Fibroblast of villous mesenchyme (primary cell): ENCODE data around the gene RPA3. TPM values are rescaled to one million over a fixed set of nuclear protein-coding genes. Genes with fewer than 3 reads are reported as not detected.

Experiments
- DNase-seq: peaks from one replicate; pipeline ENCODE4 v3.0.0-alpha.2; 2010; ENCODE audit warnings: low read depth
- H3K4me3 ChIP-seq: 2 replicates; pipeline ENCODE4 v1.5.1; 2011; ENCODE audit warnings: low read depth, mild to moderate bottlenecking, low read length
- total RNA-seq: library from RNA; depleted of rRNA; stranded (reverse); fragments of >200 nt; gene quantifications from 2 replicates; pipeline ENCODE4 v1.2.3, GENCODE V29; 2012
- TF ChIP-seq, protein P1 (sequence below): IDR thresholded peaks from 2 replicates; pipeline ENCODE4 v1.5.1; 2012; ENCODE audit warnings: low read depth, mild to moderate bottlenecking, low read length; ENCODE audit not compliant: insufficient read depth

The RPA3 gene
- 24.6 and 25.8 TPM in 2 replicates for total RNA-seq

DNA sequence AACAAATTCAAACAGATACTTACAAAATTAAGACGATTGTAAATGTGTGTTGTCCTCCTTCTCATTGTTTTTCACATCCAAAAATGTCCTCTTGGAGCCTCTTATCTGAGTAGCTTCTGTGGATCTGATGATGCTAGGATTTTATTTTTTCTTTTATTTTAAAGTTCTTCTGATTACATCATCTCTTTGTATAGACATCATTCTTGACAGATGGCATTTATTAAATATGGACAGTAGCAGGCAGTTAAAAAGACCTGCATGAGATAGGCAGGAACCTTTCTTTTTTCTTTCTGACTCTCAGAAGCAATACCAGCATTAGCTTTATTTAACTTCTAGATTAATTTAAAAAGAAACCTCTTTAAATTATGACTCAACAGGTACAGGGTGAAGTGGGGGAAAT, at the start of gene RPA3:
Gene RPA3, minus strand, starts transcription at position 116 of the 400 bp plus-strand sequence. CDS start 78,189 bp downstream, outside the sequence.
- no peak within 1 kb of the TSS for H3K4me3 ChIP-seq

DNA sequence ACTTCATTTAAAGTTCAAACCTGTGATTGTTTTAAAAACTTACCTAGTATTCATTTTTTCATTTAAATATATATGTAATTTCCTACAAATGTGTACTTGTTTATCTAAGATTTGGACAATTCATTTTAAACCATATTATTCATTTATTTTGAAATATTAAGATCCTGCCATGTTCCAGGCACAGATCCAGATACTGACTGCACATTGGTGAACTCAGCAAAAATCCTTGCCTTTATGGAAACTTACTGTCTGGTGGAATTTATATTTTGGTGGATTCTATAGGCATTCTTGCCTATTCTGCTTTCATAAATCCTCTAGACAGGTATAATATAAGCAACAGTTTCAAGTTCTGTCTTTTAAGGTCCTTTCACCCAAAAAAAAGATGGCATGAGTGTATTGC, 48.3 kb upstream of the RPA3 start:
- H3K4me3 ChIP-seq: no peak overlapping the region
- TF ChIP-seq, protein P1, sequence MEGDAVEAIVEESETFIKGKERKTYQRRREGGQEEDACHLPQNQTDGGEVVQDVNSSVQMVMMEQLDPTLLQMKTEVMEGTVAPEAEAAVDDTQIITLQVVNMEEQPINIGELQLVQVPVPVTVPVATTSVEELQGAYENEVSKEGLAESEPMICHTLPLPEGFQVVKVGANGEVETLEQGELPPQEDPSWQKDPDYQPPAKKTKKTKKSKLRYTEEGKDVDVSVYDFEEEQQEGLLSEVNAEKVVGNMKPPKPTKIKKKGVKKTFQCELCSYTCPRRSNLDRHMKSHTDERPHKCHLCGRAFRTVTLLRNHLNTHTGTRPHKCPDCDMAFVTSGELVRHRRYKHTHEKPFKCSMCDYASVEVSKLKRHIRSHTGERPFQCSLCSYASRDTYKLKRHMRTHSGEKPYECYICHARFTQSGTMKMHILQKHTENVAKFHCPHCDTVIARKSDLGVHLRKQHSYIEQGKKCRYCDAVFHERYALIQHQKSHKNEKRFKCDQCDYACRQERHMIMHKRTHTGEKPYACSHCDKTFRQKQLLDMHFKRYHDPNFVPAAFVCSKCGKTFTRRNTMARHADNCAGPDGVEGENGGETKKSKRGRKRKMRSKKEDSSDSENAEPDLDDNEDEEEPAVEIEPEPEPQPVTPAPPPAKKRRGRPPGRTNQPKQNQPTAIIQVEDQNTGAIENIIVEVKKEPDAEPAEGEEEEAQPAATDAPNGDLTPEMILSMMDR: no peak
- DNase-seq: no peak

More for the DNA sequence above, at the start of gene RPA3:
- DNase-seq: no peak
- TF ChIP-seq, protein P1: no peak

DNA sequence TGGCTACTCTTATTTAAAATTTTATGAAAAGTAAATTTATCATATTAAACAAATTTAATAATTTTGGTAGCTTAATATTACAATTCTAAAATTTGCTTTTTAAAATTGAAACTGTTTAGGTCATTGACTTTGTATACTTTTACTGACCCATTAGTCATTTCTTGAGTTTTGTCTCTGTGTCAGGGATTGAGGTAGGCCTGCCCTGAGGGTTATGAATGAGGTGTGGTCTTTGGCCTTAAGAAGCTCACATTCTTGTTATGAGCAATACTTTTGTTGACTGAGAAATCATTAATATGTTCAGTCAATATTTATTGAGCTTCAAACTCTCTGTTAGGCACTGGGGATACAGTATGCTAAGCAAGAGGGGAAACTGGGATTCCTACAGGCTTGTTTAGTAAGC, 47.0 kb upstream of the RPA3 start:
- TF ChIP-seq, protein P1: no peak
- H3K4me3 ChIP-seq: no peak overlapping the region
- no peak for DNase-seq

DNA sequence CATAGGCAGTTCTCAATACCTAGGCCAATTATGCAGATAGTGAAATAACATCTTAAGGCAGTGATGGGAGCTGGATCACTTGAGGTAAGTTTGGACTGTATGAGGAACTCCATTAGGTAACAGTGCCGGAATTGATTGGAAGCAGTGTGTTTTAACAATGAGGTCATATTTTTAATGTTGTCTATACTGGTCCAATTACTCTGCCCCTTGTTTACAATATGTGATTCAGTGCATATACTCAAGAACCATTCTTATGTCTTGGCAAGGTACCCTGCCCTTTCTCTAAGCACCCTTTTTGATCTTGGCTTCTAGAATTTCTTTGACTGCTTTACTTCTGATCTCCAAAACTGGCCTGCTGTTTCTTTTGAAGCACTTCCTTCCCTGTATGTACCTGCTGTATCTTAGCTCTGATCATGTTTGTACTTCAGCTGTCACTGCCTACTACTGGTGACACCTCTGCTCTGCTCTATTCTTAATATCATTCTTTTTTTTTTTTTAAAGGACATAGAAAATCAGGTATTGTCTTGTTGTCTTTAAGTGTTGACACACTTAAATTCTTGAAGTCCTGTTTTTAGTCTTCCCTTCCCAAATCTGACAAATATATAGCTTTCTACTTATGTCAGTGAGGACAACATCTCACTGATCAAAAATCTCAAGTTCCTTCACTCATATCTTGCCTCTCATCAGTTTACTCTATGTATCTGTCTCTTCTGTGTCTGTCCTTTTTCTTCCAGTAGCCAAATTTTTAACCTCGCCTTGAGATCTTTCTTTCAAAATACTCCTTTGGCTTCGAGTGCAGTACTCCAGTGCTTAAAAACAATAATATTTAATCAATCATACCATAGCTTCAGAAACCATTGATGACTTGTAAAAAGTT, 46.4 kb upstream of the RPA3 start:
- no peak for DNase-seq
- no peak overlapping the region for H3K4me3 ChIP-seq
- TF ChIP-seq, protein P1: no peak

DNA sequence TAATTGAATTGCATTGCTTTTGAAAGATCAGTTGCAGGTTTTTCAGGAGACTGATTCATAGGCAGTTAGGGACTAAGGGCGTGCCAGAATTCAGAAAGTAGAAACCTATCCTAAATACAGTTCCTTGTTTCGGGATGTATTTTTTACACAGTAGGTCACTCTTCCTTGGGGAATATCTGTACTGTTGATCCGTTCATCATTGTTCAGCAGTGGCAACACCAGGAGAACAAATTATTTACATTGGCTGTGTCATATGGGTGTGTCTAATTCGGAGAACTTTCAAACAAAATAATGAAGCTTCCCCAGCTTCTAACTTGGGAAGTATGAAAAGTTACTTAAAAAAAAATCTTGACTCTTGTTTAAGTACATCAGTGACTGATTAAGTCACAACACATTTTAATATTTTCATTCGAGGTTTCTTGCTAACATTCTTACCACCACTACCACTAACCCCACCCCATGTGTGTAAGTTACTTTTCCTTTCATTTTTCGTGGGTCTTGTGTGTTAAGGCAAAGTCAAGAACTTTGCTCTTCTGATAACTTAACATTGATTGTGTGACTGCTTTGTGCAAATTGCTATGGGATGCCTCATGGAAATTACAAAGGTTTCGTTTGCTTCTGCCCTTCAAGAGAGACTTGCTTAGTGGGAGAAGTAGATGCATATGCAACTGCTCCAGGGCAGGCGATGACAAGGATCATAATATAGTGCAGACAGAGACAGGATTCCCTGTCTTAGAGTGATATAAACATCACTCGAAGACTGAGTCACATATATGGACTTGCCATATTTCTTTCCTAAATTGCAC, 43.8 kb upstream of the RPA3 start:
- TF ChIP-seq, protein P1: no peak
- H3K4me3 ChIP-seq: peak overlapping the region; percentile 57
- peak; percentile 91 for DNase-seq

DNA sequence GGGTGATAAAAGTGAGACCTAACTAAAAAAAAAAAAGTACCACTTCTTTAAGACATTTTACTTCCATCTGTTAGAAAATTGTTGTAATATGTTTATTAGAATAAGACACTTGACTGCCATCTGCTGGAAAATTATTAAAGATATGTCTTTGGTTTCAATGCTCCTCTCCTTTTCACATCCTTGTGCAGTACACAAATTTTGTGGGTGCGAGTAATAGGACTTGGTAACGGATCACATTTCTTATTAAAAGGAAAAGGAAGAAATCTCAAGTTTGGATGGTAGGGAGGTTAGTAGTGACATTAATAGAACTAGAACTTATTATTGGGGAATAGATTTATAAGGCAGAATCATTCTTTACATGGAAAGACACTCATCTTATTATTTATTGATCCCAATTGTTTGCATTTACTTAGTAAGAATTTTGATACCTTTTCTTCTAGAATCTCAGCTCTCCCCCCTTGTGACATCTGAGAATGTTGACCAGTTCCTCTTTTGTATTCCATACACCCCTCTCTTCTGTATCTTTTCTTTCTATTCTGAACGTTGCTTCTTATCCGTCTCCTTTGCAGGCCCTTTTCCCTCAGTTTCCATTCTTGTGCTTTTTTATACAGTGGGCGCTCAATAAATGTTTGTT, 43.0 kb upstream of the RPA3 start:
- DNase-seq: peak; percentile 72
- TF ChIP-seq, protein P1: peak; percentile 33
- peak overlapping the region; percentile 57 for H3K4me3 ChIP-seq
